HepG2 (cell line): ENCODE data around the gene PRSS8. TPM values are rescaled to one million over a fixed set of nuclear protein-coding genes. Genes with fewer than 3 reads are reported as not detected.

Source experiments
- GABPA ChIP-seq, 2 experiments: IDR thresholded peaks; 2 replicates each; pipeline ENCODE4 v1.6.1; 2011 to 2016; ENCODE audit warnings: low read depth in 2 of 2, low read length in 1 of 2, missing biosample characterization in 1 of 2, missing genetic modification characterization in 1 of 2
- GPN1 ChIP-seq: sonication (generic); formaldehyde crosslinking; IDR thresholded peaks from 2 replicates; pipeline ENCODE4 v1.5.1; 2020; ENCODE audit warnings: missing genetic modification reagents, borderline replicate concordance
- LBX2 ChIP-seq: sonication (generic); formaldehyde crosslinking; IDR thresholded peaks from 2 replicates; pipeline ENCODE4 v1.5.0; 2020; ENCODE audit warnings: missing genetic modification reagents, mild to moderate bottlenecking, borderline replicate concordance
- NAIF1 ChIP-seq: sonication (generic); formaldehyde crosslinking; IDR thresholded peaks from 2 replicates; pipeline ENCODE4 v1.5.0; 2020; ENCODE audit warnings: mild to moderate bottlenecking, missing genetic modification reagents, borderline replicate concordance
- NFKB2 ChIP-seq: sonication (generic); formaldehyde crosslinking; IDR thresholded peaks from 2 replicates; pipeline ENCODE4 v1.4.0; 2020; ENCODE audit warnings: missing genetic modification reagents, borderline replicate concordance
- PCBP1 ChIP-seq: fragments of 200-400 bp; formaldehyde crosslinking; IDR thresholded peaks from 2 replicates; pipeline ENCODE4 v1.6.1; 2017; ENCODE audit warnings: mild to moderate bottlenecking, low read depth, low read length, borderline replicate concordance
- SMAD3 ChIP-seq: sonication (generic); formaldehyde crosslinking; IDR thresholded peaks from 2 replicates; pipeline ENCODE4 v1.4.0; 2020; ENCODE audit warnings: missing genetic modification reagents
- SMARCE1 ChIP-seq: fragments of 450-650 bp; IDR thresholded peaks from 2 replicates; pipeline ENCODE4 v1.6.1; 2017; ENCODE audit warnings: borderline replicate concordance
- ZMYM4 ChIP-seq: sonication (generic); formaldehyde crosslinking; IDR thresholded peaks from 2 replicates; pipeline ENCODE4 v1.8.1; 2023; ENCODE audit warnings: mild to moderate bottlenecking, missing genetic modification reagents
- ZNF142 ChIP-seq: sonication (generic); formaldehyde crosslinking; IDR thresholded peaks from 2 replicates; pipeline ENCODE4 v1.4.0; 2020; ENCODE audit warnings: missing genetic modification reagents
- ZNF253 ChIP-seq: sonication (generic); formaldehyde crosslinking; IDR thresholded peaks from 2 replicates; pipeline ENCODE4 v1.8.0; 2022; ENCODE audit warnings: mild to moderate bottlenecking, missing genetic modification reagents, borderline replicate concordance
- ZNF280D ChIP-seq: sonication (generic); formaldehyde crosslinking; IDR thresholded peaks from 2 replicates; pipeline ENCODE4 v1.5.1; 2020; ENCODE audit warnings: mild to moderate bottlenecking, missing genetic modification reagents
- ZNF691 ChIP-seq: sonication (generic); formaldehyde crosslinking; IDR thresholded peaks from 2 replicates; pipeline ENCODE4 v1.4.0; 2020; ENCODE audit warnings: missing genetic modification reagents, low read depth, mild to moderate bottlenecking, borderline replicate concordance
- ZNF781 ChIP-seq: sonication (generic); formaldehyde crosslinking; IDR thresholded peaks from 2 replicates; pipeline ENCODE4 v1.5.1; 2020; ENCODE audit warnings: borderline replicate concordance, mild to moderate bottlenecking, missing genetic modification reagents; ENCODE audit errors: not compliant biosample characterization
- ZNF839 ChIP-seq: sonication (generic); formaldehyde crosslinking; IDR thresholded peaks from 2 replicates; pipeline ENCODE4 v1.4.0; 2020; ENCODE audit warnings: missing genetic modification reagents, mild to moderate bottlenecking, borderline replicate concordance
- polyA plus RNA-seq, 8 experiments: library from polyadenylated mRNA; depleted of rRNA in 3 of 8; stranded (reverse) in 7 of 8; unstranded in 1 of 8; fragments of >200 nt; fragmentation: Illumina TruSeq in 4 of 8; extraction: Trizol in 4 of 8; gene quantifications; 2 replicates each; pipeline versions ENCODE4 v1.2.1 to v1.2.3, GENCODE V29; 2011 to 2016; ENCODE audit warnings: low read depth in 4 of 8, missing spikeins in 1 of 8, mixed read lengths in 1 of 8; ENCODE audit not compliant: insufficient read depth in 1 of 8
- total RNA-seq, 5 experiments: library from RNA; depleted of rRNA; stranded (reverse); fragments of >200 nt; fragmentation: Illumina TruSeq; extraction: Trizol; gene quantifications; 2 replicates each; pipeline ENCODE4 v1.2.3, GENCODE V29; 2016; ENCODE audit warnings: low read depth in 1 of 5

Gene PRSS8
- total and polyA plus RNA-seq, 2 of the 13 experiments (the other 11 are each of a cell fraction or from before 2014, with no cell fraction given), result 2.6 to 7.2 TPM

- TF ChIP-seq ZNF142 (0 out of 2 replicates have a peak, but pooled peaks have one; percentile 64), PCBP1 (peak; percentile 75; the same call in 1 of the 2 replicates), SMARCE1 (no peak), GABPA (IDR thresholded peaks at IDR 0.05; ENCODE audit: low read depth, low read length) (peak; percentile 99), GABPA (CRISPR knock-in tag; IDR thresholded peaks at IDR 0.05; ENCODE audit: low read depth) (peak; percentile 95), SMAD3 (peak; percentile 88), ZNF253 (CRISPR knock-in tag) (no peak), NAIF1 (CRISPR knock-in tag) (no peak), ZNF691 (CRISPR knock-in tag) (no peak; the same call in 1 of the 2 replicates), GPN1 (no peak), ZNF280D (CRISPR knock-in tag) (no peak), ZNF839 (CRISPR knock-in tag) (0 out of 2 replicates have a peak, but pooled peaks have one; percentile 63), NFKB2 (CRISPR knock-in tag) (peak; percentile 81), ZMYM4 (CRISPR knock-in tag) (peak; percentile 69; the same call in 1 of the 2 replicates), ZNF781 (CRISPR knock-in tag) (no peak), LBX2 (CRISPR knock-in tag) (no peak)
These were observed 17.9 kb downstream of the PRSS8 start, which contains the start of gene KAT8 (continued) for GRCh38 chr16:31117384-31118222.
